Stimulated activated CD8-positive, alpha-beta memory T cell treated with anti-CD3 and anti-CD28 coated beads, Interleukin-4, amount 100 ng/mL, for 4 hours (primary cell): ENCODE data around the gene MFSD2B.
A peak's percentile ranks its signal among the peaks of the same experiment; 100 is the strongest.
"Not testable (repeated sequence)": the region's sequence is repeated elsewhere in the genome, so short reads cannot be mapped to it uniquely, and the experiment has no call there.

Experiments used
- DNase-seq, 2 donors: peaks; one replicate each; pipeline ENCODE4 v3.0.0-alpha.2; 2020; ENCODE audit warnings: low read depth in 2 of 2, low spot score in 1 of 2

The MFSD2B gene

DNA sequence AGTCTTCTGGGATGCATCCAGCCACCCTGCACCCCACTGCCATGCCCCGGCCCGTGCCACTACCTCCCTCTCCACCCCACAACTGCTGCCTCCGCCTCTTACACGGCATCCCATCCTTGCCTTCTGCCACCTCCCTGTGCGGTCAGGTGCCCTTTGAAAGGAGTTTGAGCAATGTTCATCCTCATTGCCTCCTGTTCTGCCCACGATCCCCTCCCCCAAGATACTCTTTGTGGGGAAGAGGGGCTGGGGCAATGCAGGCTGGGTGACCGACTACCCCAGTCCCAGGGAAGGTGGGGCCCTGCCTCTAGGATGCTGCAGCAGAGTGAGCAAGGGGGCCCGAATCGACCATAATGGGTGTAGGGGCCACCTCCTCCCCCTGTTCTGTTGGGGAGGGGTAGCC, 8.4 kb downstream of the MFSD2B start:
- no peak for DNase-seq

DNA sequence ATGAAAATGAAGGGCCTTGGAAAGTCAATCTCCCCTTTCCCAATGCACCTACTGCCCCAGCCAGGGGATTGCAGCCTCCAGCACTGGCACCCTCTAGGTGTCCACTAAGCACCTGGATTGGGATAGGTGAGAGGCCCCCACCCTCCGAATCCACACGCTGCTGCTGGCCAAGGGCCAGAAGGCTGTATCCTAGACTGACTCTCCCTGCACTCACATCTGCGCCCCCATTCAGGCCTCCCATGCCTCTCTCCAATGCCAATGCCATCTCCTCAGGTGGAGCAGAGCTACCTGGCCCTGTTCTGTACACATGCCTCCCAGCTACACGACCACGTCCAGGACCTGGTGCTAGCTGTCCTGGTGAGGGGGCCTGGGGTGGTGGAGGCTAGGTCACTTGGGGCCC, 9.8 kb downstream of the MFSD2B start:
- no peak for DNase-seq

DNA sequence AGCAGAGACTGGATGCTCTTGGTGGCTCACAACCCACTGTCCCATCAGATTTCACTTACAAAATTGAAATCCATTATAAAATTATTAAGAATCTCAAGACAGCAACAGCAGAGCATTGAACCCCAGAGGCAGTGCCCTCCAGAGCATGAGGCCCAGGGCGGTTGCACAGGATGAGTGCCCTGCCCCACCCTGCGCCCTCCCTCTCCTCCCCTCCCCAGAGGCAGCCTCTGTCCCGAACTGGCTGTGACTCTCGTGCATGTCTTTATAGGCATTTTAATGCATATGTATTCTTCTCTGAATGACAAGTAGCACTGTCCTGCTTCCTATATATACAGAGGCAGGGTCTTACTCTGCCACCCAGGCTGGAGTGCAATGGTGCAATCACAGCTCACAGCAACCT, 10.4 kb downstream of the MFSD2B start:
- no peak for DNase-seq

DNA sequence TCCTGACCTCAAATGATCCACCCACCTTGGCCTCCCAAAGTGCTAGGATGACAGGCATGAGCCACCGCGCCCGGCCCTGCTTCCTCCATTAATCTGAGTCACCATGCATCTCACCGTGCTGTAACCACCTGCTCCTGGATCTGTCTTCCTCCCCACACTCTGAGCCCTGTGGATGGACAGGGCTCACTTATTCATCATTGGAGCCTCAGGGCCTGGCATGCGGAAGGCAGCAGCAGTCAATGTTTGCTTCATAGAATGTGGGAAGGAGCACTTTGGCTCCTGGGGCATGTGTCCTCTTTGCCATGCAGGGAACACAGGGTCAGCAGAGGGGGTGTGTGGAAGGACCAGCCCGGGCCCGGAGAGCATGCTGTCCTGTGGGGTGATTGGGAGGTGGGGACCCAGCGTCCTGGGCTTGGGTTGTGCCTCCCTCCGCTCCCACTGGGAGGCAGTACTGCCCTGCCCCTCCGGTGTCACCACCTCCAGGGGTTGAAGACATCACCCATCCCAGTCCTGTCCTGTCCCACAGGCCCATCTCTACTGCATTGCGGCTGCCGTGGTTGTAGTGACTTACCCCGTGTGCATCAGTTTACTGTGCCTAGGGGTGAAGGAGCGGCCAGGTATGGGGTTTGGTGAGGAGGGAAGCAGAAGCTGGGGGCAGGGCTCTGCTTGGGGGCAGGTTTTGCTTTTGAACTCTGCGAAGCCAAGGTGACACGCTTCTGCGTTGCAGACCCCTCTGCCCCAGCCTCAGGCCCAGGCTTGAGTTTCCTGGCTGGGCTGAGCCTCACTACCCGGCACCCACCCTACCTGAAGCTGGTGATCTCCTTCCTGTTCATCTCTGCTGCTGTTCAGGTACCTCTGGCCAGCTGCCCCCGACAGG, 11.5 kb downstream of the MFSD2B start:
- no peak for DNase-seq

DNA sequence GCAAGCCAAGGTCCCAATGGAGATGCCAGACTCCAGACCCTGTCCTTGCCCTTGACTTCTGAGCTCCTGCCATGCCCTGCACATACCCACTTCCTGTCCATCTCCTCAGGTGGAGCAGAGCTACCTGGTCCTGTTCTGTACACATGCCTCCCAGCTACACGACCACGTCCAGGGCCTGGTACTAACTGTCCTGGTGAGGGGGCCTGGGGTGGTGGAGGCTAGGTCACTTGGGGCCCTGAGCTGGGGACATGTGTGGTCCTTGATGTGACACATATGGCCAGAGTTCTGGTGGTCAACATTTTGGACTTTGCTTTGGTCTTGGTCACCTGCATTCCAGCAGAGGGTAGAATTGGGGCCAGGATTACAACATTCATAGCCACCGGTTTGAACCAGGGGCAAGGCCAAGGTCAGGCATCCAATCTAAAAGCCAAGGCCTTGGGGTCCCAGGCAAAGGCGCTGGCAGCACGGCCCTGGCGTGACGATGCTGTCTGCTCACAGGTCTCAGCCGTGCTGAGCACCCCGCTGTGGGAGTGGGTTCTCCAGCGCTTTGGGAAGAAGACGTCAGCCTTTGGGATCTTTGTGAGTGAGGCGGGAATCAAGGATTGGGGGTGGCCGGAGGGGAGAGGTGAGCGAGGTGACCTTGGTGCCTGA, 12.6 kb downstream of the MFSD2B start:
- DNase-seq = no peak

DNA sequence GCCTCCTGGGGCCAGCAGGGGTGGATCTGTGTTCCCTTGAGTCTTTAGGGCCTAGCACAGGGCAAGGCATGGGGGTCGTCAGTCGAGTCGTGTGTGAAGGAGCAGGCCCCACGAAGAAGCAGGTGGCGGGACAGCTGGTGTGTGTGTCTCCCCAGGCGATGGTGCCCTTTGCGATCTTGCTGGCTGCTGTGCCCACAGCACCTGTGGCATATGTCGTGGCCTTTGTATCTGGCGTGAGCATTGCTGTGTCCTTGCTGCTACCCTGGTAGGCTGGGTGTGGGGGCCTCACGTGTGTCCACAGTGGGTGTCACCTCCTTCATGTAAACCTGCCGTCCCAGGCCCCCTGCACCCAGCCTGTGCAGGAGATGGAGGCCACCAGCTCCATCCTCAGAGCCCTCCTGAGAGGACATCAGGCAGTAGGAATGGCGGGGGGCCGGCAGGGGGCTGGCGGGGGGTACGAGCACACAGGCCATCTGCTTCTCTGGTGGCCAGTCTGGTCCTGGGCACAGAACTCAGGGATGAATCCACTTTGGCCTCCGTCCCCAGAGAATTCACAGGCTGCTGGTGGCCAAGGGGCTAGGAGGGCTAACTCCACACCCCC, 13.2 kb downstream of the MFSD2B start:
- no peak for DNase-seq

DNA sequence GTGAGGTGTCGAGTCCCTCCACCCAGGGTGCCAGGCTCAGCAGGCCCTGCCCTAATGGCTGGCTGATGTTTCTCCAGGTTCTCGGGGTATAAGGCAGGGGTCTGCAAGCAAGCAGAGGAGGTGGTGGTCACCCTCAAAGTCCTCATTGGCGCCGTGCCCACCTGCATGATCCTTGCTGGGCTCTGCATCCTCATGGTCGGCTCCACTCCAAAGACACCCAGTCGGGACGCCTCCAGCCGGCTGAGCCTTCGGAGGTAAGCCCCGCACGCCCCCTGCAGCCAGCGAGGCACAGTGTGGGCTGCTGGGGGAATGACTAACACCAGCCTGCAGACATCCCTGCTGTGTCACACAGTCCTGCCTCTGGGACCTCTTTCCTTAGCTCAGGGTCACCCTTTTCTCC, 14.1 kb downstream of the MFSD2B start:
- DNase-seq = no peak

DNA sequence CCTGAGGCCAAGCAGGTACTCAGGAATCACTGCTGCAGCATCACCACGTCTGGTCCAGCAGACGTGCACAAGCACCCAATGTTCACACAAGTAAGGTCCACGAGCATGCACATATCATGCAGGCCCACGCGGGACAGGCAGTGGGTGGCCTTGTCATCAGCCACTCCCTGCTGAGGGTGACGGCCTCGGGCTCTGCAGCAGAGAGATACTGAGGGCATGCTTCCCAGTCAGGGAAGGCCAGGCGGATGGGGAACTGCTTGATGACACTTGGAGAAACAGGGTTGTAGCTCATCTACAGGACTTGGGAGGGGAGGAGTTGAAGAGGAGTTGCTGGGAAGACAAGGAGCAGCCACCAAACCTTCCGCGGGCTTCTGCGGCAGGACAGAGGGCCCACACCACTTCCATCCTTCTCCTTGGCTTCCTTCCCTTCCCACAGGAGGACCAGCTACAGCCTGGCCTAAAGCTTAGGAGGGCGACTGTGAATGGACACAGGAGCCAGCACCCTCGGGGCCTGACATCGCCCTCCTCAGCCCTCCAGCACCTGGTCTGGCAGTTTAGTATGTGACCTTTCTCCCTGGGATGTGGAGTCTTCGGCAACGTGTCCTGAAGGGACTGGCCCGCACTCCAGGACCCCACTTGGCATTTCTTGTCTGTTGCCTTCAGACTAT, 15.2 kb downstream of the MFSD2B start:
- no peak for DNase-seq

DNA sequence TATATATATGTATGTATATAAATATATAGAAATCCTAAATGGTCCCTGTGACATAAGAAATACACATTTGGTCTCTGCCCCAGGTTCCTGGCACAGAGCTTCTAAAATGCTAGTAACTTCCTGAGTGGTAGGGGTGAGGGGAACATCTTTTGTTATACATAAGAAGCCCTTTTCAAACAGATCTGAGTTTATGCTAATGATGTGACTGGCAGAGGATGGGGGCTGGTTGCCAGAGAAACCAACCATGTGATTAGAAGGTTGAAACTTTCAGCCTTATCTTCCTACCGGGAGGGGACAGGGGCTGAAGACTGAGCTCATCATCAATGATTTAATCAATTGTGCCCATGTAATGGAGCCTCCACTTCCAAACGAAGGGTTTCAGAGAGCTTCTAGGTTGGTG, 16.3 kb downstream of the MFSD2B start:
- DNase-seq = no peak

DNA sequence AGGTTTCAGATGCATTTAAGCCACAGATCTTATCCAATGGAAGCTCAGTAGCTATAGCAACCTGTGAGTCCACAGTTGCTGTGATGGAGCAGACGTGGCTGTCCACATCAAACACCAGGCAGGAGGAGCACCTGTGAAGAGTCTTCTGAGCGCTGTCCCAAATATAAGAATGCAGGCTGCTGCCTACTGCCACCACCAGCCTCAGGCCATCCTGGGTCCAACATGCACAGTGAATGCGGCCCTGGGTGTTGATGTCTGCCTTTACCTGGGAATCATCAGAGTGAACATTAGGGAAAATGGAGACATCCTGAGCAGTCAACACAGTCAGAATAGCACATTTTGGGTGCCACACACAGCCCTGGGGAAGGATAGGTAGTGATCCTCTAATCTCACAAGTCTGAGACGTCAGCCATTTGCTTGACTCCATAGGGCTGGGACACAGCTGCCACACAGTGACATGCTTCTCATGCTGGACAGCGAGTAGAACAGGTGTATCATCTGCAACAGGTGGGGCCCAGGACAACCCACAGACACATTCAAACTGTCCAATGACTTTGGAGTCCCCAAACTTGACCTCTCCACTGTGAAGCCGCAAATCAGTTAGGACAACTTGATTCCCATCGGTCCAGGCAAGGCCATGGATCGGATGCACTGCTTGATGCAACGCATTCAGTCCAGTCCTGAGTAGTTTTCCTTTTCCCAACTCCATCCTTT, 29.1 kb downstream of the MFSD2B start:
- DNase-seq = no peak

DNA sequence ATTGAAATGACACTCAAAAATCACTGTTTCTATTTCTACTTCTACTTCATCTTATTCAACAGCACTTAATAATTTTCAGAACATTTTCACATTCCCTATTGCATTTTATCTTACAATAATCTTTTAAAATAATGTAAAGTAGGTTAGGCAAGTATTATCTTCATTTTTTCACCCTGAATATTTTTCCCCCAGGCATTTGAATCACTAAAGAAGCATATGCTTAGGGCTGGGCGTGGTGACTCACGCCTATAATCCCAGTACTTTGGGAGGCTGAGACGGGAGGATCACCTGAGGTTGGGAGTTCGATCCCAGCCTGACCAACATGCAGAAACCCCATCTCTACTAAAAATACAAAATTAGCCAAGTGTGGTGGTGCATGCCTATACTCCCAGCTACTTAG, 30.6 kb downstream of the MFSD2B start:
- DNase-seq = no peak

DNA sequence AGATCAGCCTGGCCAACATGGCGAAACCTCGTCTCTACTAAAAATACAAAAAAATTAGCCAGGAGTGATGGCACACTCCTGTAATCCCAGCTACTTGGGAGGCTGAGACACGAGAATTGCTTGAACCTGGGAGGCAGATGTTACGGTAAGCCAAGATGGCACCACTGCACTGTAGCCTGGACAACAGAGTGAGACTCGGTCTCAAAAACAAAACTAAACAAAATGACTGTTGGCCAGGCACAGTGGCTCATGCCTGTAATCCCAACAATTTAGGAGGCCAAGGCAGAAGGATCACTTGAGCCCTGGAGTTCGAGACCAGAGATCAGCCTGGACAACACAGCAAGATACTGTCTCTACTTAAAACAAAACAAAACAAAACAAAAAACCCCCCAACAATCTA, 33.2 kb downstream of the MFSD2B start:
- DNase-seq = not testable (repeated sequence)

DNA sequence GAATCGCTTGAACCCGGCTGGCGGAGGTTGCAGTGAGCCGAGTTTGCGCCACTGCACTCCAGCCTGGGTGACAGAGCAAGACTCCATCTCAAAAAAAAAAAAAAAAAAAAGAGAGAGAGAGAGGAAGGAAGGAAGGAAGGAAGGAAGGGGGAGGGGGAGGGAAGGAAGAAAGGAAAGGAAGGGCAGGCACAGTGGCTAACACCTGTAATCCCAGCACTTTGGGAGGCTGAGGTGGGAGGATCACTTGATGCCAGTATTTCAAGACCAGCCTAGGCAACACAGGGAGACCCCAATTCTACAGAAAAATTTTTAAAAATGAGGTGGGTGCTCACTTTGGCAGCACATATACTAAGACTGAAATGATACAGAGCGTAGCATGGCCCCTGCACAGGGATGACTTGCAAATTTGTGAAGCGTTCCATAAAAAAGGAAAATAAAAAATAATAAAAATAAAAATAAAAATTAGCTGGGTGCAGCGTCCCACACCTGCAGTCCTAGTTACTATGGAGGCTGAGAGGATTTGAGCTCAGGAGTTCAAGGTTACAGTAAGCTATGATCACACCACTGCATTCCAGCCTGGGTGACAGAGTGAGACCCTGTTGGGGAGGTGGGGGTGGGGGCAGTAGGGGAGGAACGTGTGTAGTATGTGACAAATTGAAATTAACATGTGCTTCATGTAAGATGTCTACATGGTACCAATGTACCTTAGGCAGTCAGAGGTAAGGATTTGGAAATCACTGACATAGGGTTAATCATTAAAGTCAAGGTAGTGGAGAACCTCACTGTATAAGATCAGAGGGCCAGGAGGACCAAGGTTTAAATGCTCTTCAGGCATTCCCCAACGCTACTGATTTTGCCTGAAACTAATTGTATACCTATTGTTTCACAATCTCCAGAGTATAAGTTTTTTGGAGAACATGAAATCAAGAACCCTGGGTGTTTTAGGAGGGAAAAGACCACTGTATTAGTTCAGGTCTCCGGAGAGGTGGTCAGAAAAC, 35.9 kb downstream of the MFSD2B start:
- DNase-seq = no peak

DNA sequence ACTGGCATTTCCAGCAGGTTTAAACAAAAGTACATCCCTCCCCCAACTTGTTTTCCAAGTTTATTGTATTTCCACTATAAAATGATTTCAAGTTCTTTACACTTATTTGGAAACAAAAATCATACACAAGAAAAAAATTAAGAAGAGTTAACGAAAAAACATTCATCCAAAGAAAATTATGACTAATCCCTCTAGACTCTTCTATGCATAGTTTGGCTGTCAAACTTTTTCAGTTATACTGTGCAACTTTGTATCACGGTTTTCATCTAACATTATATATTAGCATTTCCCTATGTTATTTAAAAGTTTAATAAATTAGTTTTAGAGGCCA, 36.7 kb downstream of the MFSD2B start:
- no peak for DNase-seq

DNA sequence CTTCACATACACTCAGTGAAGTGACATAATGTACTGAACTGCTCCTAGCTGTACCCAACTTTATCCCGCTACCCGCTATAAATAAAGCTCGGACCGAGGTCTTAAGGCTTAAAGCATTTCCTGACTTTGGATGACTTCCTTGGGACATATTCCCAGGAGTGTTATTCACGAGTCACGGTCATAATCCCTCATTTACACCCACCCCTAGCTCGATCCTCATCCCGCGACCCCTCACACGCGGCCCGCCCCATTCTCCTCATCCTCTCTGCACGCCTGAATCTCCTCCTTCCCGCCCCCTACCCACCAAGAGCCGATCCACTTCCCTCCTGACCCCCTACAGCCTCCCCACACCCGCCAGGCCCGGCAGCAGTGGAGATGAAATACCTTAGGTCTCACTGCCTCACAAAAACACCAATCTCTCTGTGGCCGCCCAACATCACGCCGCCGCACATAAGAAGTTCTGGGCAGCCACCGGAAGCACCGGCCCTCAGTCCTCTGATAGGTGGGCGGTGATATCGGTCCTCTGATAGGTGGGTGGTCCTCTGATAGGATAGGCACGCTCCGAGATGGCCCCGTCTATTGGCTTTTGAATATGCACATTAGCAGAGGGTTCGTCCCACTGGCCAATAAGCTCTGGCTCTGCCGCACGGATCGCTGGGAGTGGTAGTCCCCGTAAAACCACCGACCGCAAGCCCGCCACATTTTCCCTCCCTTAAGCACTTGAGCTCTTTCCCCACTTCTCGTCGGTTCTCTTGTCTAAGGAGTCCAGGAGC, 37.2 kb downstream of the MFSD2B start, which contains the start of gene WDCP:
TSS of gene WDCP (minus strand) at position 462 of the 773 bp plus-strand sequence. CDS start 7,897 bp downstream, outside the sequence.
- DNase-seq = peak; percentile 89 to 92

DNA sequence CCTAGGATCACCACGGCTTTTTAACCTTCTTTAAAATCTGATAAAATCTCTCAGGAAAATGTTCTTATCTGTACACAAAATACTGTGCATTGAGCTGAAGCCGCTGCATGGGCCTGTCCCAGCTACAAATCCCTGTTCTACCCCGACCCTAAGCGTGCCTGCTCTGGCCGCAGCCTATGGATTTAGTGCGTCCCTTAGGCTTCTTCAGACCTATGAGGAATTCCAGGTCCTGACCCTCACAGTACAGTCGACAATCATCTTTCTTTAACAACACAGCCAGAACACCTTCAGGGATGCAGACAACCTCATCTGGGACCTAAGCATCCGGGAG, 37.8 kb downstream of the MFSD2B start:
- DNase-seq = no peak

DNA sequence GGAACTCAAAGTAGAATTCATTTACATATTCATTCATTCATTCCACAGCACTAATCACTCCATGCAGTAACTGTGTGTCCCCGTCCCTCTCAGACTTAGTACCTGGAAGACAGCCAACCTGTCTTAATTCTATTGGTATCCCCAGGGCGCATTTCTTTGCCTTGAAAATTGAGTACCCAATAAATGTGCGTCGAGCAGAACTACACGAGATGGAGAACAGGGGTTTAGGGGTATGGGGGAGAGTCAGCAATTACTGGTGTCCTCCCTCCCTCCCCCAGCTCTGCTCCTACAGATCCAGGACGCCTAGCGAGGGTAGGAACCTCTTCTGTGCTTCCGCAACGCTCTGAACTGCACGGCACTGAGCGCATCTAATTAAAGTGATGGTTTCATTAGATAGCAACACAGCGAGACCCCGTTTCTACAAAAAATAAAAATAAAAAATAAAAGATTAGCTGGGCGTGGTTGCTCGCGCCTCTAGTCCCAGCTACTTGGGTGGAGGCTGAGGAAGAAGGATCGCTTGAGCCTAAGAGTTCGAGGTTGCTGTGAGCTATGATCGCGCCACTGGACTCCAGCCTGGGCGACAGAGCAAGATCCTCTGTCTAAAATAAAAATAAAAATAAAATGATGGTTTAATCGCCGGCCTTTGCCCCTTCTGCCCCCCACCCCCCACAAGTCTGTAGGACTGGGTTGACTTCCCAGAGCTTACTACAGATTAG, 39.0 kb downstream of the MFSD2B start:
- DNase-seq = no peak

DNA sequence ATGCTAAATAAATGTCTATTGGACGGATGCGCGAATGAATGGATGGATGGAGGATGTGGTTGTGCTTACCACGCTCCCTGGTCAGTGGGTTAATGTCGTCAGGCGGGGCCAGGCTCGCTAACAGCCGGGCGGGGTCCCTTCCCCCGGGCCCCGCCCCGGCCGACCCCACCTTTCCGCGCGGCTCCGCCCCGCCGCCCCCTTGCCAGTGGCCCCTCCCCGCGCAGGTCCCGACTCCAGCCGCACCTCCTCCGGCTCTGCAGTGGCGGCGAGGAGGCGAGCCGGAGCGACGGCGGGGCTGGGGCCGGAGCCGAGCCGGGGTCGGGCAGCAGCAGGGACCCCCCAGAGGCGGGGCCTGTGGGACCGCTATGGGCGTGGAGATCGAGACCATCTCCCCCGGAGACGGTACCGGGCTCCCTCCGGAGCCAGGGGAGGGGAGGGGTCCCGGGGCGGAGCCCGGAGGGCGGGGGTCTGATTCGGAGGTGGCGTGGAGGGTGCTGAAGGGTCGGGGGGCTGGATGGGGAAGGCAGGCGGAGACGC, 39.7 kb downstream of the MFSD2B start, which contains the start of gene FKBP1B:
TSS of gene FKBP1B (plus strand) at position 257 of the 537 bp plus-strand sequence. CDS start at position 366, 109 bp downstream.
- peak in 1 of 2 donors; percentile 21 for DNase-seq
